Natural killer cell treated with Interleukin-12 subunit alpha and Interleukin-12 subunit beta and Interleukin-15 and Interleukin-18, amount 100 ng/mL, for 72 hours (primary cell): ENCODE results near the gene ARMH2. TPM values are rescaled to one million over a fixed set of nuclear protein-coding genes. Genes with fewer than 3 reads are reported as not detected.
A peak's percentile ranks its signal among the peaks of the same experiment; 100 is the strongest.

Experiments
- ATAC-seq, 2 donors: fragments of 150-1000 bp; cut with Tn5 transposase in 1 of 2; sonication (Bioruptor Pico), chemical (Tn5 transposase) in 1 of 2; 2 replicates each; pipeline ENCODE4 v1.10.0; 2021
- DNase-seq: peaks from one replicate; pipeline ENCODE4 v3.0.0; 2022; ENCODE audit warnings: low spot score
- H3K27ac Mint-ChIP-seq, 2 donors: 1 replicate in 1 of 2; 2 replicates in 1 of 2; pipeline ENCODE4 v1.8.0; 2022; ENCODE audit warnings: mixed read lengths in 2 of 2, mild to moderate bottlenecking in 1 of 2, moderate library complexity in 1 of 2
- H3K27me3 Mint-ChIP-seq, 2 donors: 1 replicate in 1 of 2; 2 replicates in 1 of 2; pipeline ENCODE4 v1.8.0; 2022; ENCODE audit warnings: mixed read lengths in 2 of 2
- H3K36me3 Mint-ChIP-seq: one replicate; pipeline ENCODE4 v1.8.0; 2022; ENCODE audit warnings: mixed read lengths
- H3K4me1 Mint-ChIP-seq, 2 donors: 1 replicate in 1 of 2; 2 replicates in 1 of 2; pipeline ENCODE4 v1.8.0; 2022; ENCODE audit warnings: low read depth in 2 of 2, mixed read lengths in 2 of 2, mild to moderate bottlenecking in 1 of 2
- H3K4me3 Mint-ChIP-seq: one replicate; pipeline ENCODE4 v1.8.0; 2022; ENCODE audit warnings: mixed read lengths
- H3K9me3 Mint-ChIP-seq: 2 replicates; pipeline ENCODE4 v1.8.0; 2022; ENCODE audit warnings: mixed read lengths
- total RNA-seq, 2 donors: library from RNA; stranded (reverse); gene quantifications; one replicate each; pipeline ENCODE4 v1.2.3, GENCODE V29; 2022

Gene ARMH2
- total RNA-seq, 2 donors from 2014 or later = 0.74 to 1.3 TPM

DNA sequence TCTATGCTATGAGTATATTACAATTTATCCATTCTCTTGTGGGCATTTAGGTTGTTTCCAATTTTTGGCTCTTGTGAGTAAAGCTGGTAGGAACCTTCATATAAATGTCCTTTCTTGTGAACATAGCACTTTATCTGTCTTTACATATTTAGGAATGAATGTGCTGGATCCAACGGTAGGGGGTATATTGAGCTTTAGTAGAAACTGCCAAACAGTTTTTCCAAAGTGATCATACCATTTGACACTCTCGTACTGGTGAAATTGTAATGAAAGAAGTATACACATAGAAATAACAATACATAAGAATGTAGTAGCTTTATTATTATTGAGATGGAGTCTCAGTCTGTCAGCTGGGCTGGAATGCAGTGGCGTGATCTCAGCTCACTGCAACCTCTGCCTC is 30.9 kb upstream of the ARMH2 start:
- H3K4me1 Mint-ChIP-seq = peaks cover 11 to 18% of the 10 kb centered on the region in 2 donors
- peaks cover 28% of the 10 kb centered on the region for H3K36me3 Mint-ChIP-seq
- no peak for ATAC-seq
- no peak overlapping the region for H3K4me3 Mint-ChIP-seq
- H3K27ac Mint-ChIP-seq = peak overlapping the region in 1 of 2 donors; percentile 27
- H3K27me3 Mint-ChIP-seq = no peaks in the 10 kb centered on the region
- no peaks in the 10 kb centered on the region for H3K9me3 Mint-ChIP-seq
- DNase-seq = no peak

GRCh38 chr6:24827970-24828369 is 29.3 kb upstream of the ARMH2 start:
- no peak for ATAC-seq
- H3K27ac Mint-ChIP-seq = peak overlapping the region; percentile 45 to 59

GRCh38 chr6:24827162-24827561 is 28.4 kb upstream of the ARMH2 start:
- H3K27ac Mint-ChIP-seq = peak overlapping the region; percentile 45 to 59
- H3K36me3 Mint-ChIP-seq = peaks cover 12% of the 10 kb centered on the region
- H3K4me1 Mint-ChIP-seq = peaks cover 0 to 8% of the 10 kb centered on the region in 2 donors
- ATAC-seq (no peak), DNase-seq (no peak)
- H3K4me3 Mint-ChIP-seq = no peak overlapping the region
- H3K27me3 Mint-ChIP-seq = no peaks in the 10 kb centered on the region
- no peaks in the 10 kb centered on the region for H3K9me3 Mint-ChIP-seq

More at GRCh38 chr6:24827970-24828369, 29.3 kb upstream of the ARMH2 start:
- peaks cover 17% of the 10 kb centered on the region for H3K36me3 Mint-ChIP-seq
- DNase-seq = no peak
- H3K4me3 Mint-ChIP-seq = no peak overlapping the region
- no peaks in the 10 kb centered on the region for H3K27me3 Mint-ChIP-seq
- H3K9me3 Mint-ChIP-seq = no peaks in the 10 kb centered on the region
- peaks cover 0 to 10% of the 10 kb centered on the region in 2 donors for H3K4me1 Mint-ChIP-seq

GRCh38 chr6:24825130-24825630 is 26.5 kb upstream of the ARMH2 start:
- DNase-seq = no peak
- peaks cover 7% of the 10 kb centered on the region for H3K36me3 Mint-ChIP-seq
- peak overlapping the region in 1 of 2 donors; percentile 36 for H3K27ac Mint-ChIP-seq
- no peaks in the 10 kb centered on the region for H3K9me3 Mint-ChIP-seq
- no peak overlapping the region for H3K4me3 Mint-ChIP-seq
- ATAC-seq = no peak
- H3K4me1 Mint-ChIP-seq = peaks cover 9 to 17% of the 10 kb centered on the region in 2 donors
- H3K27me3 Mint-ChIP-seq = no peaks in the 10 kb centered on the region

- H3K27me3 Mint-ChIP-seq = no peaks in the 10 kb centered on the region
- H3K4me1 Mint-ChIP-seq = peaks cover 9 to 17% of the 10 kb centered on the region in 2 donors
- no peak overlapping the region for H3K4me3 Mint-ChIP-seq
- peak overlapping the region; percentile 36 to 46 for H3K27ac Mint-ChIP-seq
- no peaks in the 10 kb centered on the region for H3K9me3 Mint-ChIP-seq
- ATAC-seq (no peak), DNase-seq (no peak)
- H3K36me3 Mint-ChIP-seq = peaks cover 8% of the 10 kb centered on the region
These were observed 25.6 kb upstream of the ARMH2 start for GRCh38 chr6:24824142-24824938.

DNA sequence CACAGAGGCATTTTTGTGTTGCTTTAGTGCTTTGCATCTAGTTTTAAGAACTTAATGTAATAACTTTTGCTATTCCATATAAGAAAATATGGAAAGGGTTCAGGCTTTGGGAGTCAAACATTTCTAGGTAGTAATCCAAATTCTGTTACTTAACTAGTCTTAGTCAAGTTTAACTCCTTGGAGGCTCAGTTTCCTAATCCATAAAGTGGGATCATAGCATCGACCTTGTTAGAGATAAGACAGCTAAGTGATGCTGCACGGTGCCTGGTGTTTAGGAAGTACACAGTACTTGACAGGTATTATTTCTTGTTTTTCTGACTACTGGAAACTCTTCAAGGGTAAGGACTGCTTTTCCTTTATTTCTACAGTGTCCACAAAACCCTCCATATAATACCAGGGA is 24.5 kb upstream of the ARMH2 start:
- no peaks in the 10 kb centered on the region for H3K27me3 Mint-ChIP-seq
- peaks cover 9 to 19% of the 10 kb centered on the region in 2 donors for H3K4me1 Mint-ChIP-seq
- no peak overlapping the region for H3K4me3 Mint-ChIP-seq
- no peak for ATAC-seq
- peak overlapping the region; percentile 46 to 69 for H3K27ac Mint-ChIP-seq
- H3K36me3 Mint-ChIP-seq = peaks cover 13% of the 10 kb centered on the region
- no peaks in the 10 kb centered on the region for H3K9me3 Mint-ChIP-seq
- no peak for DNase-seq

DNA sequence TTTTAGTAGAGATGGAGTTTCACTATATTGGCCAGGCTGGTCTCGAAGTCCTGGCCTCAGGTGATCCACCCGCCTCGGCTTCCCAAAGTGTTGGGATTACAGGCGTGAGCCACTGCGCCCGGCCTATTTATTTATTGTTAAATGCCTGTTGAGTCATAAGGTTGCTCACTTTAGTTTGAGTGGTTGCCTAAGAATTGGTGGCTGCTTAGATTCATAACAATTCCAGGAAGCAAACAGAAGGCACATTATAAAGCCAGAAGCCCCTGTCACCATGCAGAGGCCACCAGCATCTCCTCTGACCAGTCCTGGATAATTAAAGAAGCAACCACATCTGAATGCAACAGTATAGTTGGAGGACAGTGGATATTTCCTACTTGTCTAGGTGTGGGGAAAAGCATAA is 24.0 kb upstream of the ARMH2 start:
- H3K27ac Mint-ChIP-seq = peak overlapping the region; percentile 46 to 69
- peaks cover 9 to 19% of the 10 kb centered on the region in 2 donors for H3K4me1 Mint-ChIP-seq
- H3K4me3 Mint-ChIP-seq = no peak overlapping the region
- ATAC-seq (no peak), DNase-seq (no peak)
- H3K9me3 Mint-ChIP-seq = no peaks in the 10 kb centered on the region
- H3K36me3 Mint-ChIP-seq = peaks cover 12% of the 10 kb centered on the region
- no peaks in the 10 kb centered on the region for H3K27me3 Mint-ChIP-seq

GRCh38 chr6:24821860-24822444 is 23.2 kb upstream of the ARMH2 start:
- DNase-seq (no peak), ATAC-seq (no peak)
- Mint-ChIP-seq H3K27me3 (no peaks in the 10 kb centered on the region), H3K36me3 (peaks cover 11% of the 10 kb centered on the region), H3K4me3 (no peak overlapping the region), H3K27ac (peak overlapping the region; percentile 56 to 93), H3K4me1 (peaks cover 9 to 19% of the 10 kb centered on the region in 2 donors), H3K9me3 (no peaks in the 10 kb centered on the region)

DNA sequence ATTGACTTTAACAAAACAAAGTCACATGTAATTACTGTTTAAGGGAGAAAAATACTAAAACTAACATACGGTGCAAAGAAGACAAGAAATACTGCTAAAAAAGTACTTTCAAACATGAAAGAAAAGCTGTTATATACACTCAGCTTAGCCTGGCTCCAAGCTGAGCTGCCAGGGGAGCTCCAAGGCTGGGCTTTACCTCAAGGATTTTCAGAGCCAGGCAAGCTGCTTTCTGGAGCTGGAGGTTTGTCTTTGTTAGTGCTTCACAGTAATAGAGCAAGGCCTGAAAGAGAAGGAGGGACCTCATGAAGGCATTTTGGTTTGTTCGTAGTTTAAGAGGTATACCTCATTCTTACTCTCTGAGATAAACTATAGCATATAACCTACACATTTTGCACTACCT is 19.6 kb upstream of the ARMH2 start:
- H3K27ac Mint-ChIP-seq = peak overlapping the region; percentile 1 to 33
- H3K4me3 Mint-ChIP-seq = no peak overlapping the region
- H3K27me3 Mint-ChIP-seq = no peaks in the 10 kb centered on the region
- H3K36me3 Mint-ChIP-seq = peaks cover 11% of the 10 kb centered on the region
- no peaks in the 10 kb centered on the region for H3K9me3 Mint-ChIP-seq
- peaks cover 9 to 14% of the 10 kb centered on the region in 2 donors for H3K4me1 Mint-ChIP-seq
- DNase-seq (no peak), ATAC-seq (no peak)

- no peak for ATAC-seq
- Mint-ChIP-seq H3K4me3 (no peak overlapping the region), H3K27me3 (no peaks in the 10 kb centered on the region), H3K9me3 (no peaks in the 10 kb centered on the region), H3K36me3 (peaks cover 9% of the 10 kb centered on the region), H3K27ac (peak overlapping the region; percentile 6 to 73), H3K4me1 (no peaks in the 10 kb centered on the region)
- no peak for DNase-seq
These were observed 11.0 kb upstream of the ARMH2 start for GRCh38 chr6:24809728-24810127.

DNA sequence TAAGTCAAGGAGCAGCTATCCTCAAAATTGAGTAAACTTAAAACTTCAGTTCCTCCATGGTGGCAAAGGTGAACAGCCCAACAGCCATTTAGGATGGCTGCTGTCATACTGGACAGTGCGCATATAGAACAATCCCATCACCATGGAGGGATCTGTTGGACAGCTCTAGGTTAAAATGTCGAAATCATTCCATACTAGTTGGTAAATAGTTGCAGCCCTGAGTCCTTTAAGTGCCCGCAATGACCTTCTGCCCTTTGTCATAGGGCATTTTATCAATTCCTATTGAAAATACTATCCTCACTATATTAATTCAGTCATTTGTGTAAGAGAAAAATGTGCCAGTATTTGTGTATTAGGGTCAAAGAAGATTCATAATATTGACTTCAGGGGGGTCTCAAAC is 8.9 kb upstream of the ARMH2 start:
- ATAC-seq (no peak), DNase-seq (no peak)
- Mint-ChIP-seq H3K4me3 (no peak overlapping the region), H3K36me3 (peaks cover 15% of the 10 kb centered on the region), H3K27me3 (no peaks in the 10 kb centered on the region), H3K4me1 (peaks cover 0 to 3% of the 10 kb centered on the region in 2 donors), H3K27ac (peak overlapping the region in 1 of 2 donors; percentile 6), H3K9me3 (no peaks in the 10 kb centered on the region)

- Mint-ChIP-seq H3K27ac (peak overlapping the region in 1 of 2 donors; percentile 32), H3K4me3 (no peak overlapping the region), H3K36me3 (peaks cover 10% of the 10 kb centered on the region), H3K27me3 (no peaks in the 10 kb centered on the region), H3K9me3 (no peaks in the 10 kb centered on the region), H3K4me1 (peaks cover 0 to 7% of the 10 kb centered on the region in 2 donors)
- ATAC-seq = no peak
- no peak for DNase-seq
These were observed 3.7 kb upstream of the ARMH2 start for GRCh38 chr6:24802271-24803059.

DNA sequence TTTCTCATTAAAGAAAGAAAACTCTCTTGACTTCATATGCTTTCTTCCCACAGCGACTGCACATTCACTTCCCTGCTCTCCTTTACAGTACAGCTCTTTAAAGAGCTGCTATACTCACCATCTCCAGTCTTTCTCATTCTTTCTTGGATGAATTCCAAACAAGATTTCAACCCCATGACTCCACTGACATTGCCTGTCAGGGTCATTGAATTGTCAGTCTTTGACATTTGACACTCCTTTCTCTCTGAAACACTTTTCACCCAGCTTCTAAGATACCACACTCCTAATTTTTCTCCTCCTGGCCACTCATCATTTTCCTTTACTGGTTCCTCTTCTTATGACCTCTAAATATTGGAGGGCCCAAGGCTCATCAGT is 811 bp upstream of the ARMH2 start:
- DNase-seq (no peak), ATAC-seq (no peak)
- H3K27me3 Mint-ChIP-seq = no peaks in the 10 kb centered on the region
- H3K36me3 Mint-ChIP-seq = peaks cover 6% of the 10 kb centered on the region
- no peaks in the 10 kb centered on the region for H3K9me3 Mint-ChIP-seq
- H3K4me1 Mint-ChIP-seq = peaks cover 0 to 7% of the 10 kb centered on the region in 2 donors
- H3K27ac Mint-ChIP-seq = peak overlapping the region in 1 of 2 donors; percentile 3
- H3K4me3 Mint-ChIP-seq = no peak overlapping the region
